HepG2 (cell line): ENCODE data around the gene DPEP3. TPM values are rescaled to one million over a fixed set of nuclear protein-coding genes. Genes with fewer than 3 reads are reported as not detected.

Experiments used
- BRD4 ChIP-seq: sonication (generic); formaldehyde crosslinking; IDR thresholded peaks from 2 replicates; pipeline ENCODE4 v1.4.0; 2020; ENCODE audit warnings: missing genetic modification reagents
- CENPBD1 ChIP-seq: sonication (generic); formaldehyde crosslinking; IDR thresholded peaks from 2 replicates; pipeline ENCODE4 v1.8.0; 2022; ENCODE audit warnings: missing genetic modification reagents, low read depth, mild to moderate bottlenecking, borderline replicate concordance
- CREB3 ChIP-seq: sonication (generic); formaldehyde crosslinking; IDR thresholded peaks from 2 replicates; pipeline ENCODE4 v1.5.0; 2020; ENCODE audit warnings: missing genetic modification reagents
- CREBL2 ChIP-seq: sonication (generic); formaldehyde crosslinking; IDR thresholded peaks from 2 replicates; pipeline ENCODE4 v1.8.1; 2023; ENCODE audit warnings: missing genetic modification reagents, mild to moderate bottlenecking, borderline replicate concordance
- EHMT2 ChIP-seq: fragments of 200-600 bp; sonication (generic); IDR thresholded peaks from 2 replicates; pipeline ENCODE4 v1.7.0; 2017; ENCODE audit warnings: antibody characterized with exemption, low read depth, low read length, borderline replicate concordance
- GLI4 ChIP-seq: sonication (generic); formaldehyde crosslinking; IDR thresholded peaks from 2 replicates; pipeline ENCODE4 v1.5.1; 2020; ENCODE audit warnings: missing genetic modification reagents, mild to moderate bottlenecking, moderate library complexity, borderline replicate concordance
- IRX3 ChIP-seq: sonication (generic); formaldehyde crosslinking; IDR thresholded peaks from 2 replicates; pipeline ENCODE4 v1.8.1; 2023; ENCODE audit warnings: mild to moderate bottlenecking, low read depth, missing genetic modification reagents, borderline replicate concordance
- NR2C2 ChIP-seq: sonication (generic); formaldehyde crosslinking; IDR thresholded peaks from 2 replicates; pipeline ENCODE4 v1.4.0; 2020; ENCODE audit warnings: missing genetic modification reagents, mild to moderate bottlenecking, moderate library complexity, borderline replicate concordance
- POGK ChIP-seq: sonication (generic); formaldehyde crosslinking; conservative IDR thresholded peaks from 2 replicates; pipeline ENCODE4 v1.8.0; 2022; ENCODE audit warnings: mild to moderate bottlenecking, moderate library complexity, missing genetic modification reagents
- SATB2 ChIP-seq: sonication (generic); formaldehyde crosslinking; IDR thresholded peaks from 2 replicates; pipeline ENCODE4 v1.5.0; 2020; ENCODE audit warnings: missing genetic modification reagents
- SP2 ChIP-seq: sonication (generic); formaldehyde crosslinking; IDR thresholded peaks from 2 replicates; pipeline ENCODE4 v1.5.1; 2020; ENCODE audit warnings: mild to moderate bottlenecking, missing genetic modification reagents
- TCF7L2 ChIP-seq: IDR thresholded peaks from 2 replicates; pipeline ENCODE4 v1.6.1; 2011; ENCODE audit warnings: mild to moderate bottlenecking, low read depth, low read length, moderate library complexity
- TMF1 ChIP-seq: sonication (generic); formaldehyde crosslinking; IDR thresholded peaks from 2 replicates; pipeline ENCODE4 v1.8.1; 2022; ENCODE audit warnings: low read depth, missing genetic modification reagents
- ZBTB10 ChIP-seq: sonication (generic); formaldehyde crosslinking; IDR thresholded peaks from 2 replicates; pipeline ENCODE4 v1.4.0; 2020; ENCODE audit warnings: missing genetic modification reagents, borderline replicate concordance
- ZBTB37 ChIP-seq: sonication (generic); formaldehyde crosslinking; IDR thresholded peaks from 2 replicates; pipeline ENCODE4 v1.4.0; 2020; ENCODE audit warnings: mild to moderate bottlenecking, missing genetic modification reagents
- ZBTB42 ChIP-seq: sonication (generic); formaldehyde crosslinking; IDR thresholded peaks from 2 replicates; pipeline ENCODE4 v1.5.0; 2020; ENCODE audit warnings: mild to moderate bottlenecking, missing genetic modification reagents
- ZNF143 ChIP-seq: sonication (generic); formaldehyde crosslinking; IDR thresholded peaks from 2 replicates; pipeline ENCODE4 v1.4.0; 2020; ENCODE audit warnings: missing genetic modification reagents
- ZNF24 ChIP-seq: fragments of 450-650 bp; IDR thresholded peaks from 2 replicates; pipeline ENCODE4 v1.6.1; 2017; ENCODE audit warnings: antibody characterized with exemption, mild to moderate bottlenecking
- ZNF329 ChIP-seq: sonication (generic); formaldehyde crosslinking; IDR thresholded peaks from 2 replicates; pipeline ENCODE4 v1.9.0; 2021; ENCODE audit warnings: low read depth, mild to moderate bottlenecking, missing genetic modification reagents
- ZNF484 ChIP-seq: sonication (generic); formaldehyde crosslinking; IDR thresholded peaks from 2 replicates; pipeline ENCODE4 v1.5.1; 2020; ENCODE audit warnings: mild to moderate bottlenecking, low read depth, missing genetic modification reagents, borderline replicate concordance
- ZNF569 ChIP-seq: sonication (generic); formaldehyde crosslinking; IDR thresholded peaks from 2 replicates; pipeline ENCODE4 v1.5.0; 2020; ENCODE audit warnings: mild to moderate bottlenecking, missing genetic modification reagents, moderate library complexity, borderline replicate concordance
- ZNF616 ChIP-seq: sonication (generic); formaldehyde crosslinking; IDR thresholded peaks from 2 replicates; pipeline ENCODE4 v1.5.0; 2020; ENCODE audit warnings: low read depth, mild to moderate bottlenecking, missing genetic modification reagents
- polyA plus RNA-seq, 8 experiments: library from polyadenylated mRNA; depleted of rRNA in 3 of 8; stranded (reverse) in 7 of 8; unstranded in 1 of 8; fragments of >200 nt; fragmentation: Illumina TruSeq in 4 of 8; extraction: Trizol in 4 of 8; gene quantifications; 2 replicates each; pipeline versions ENCODE4 v1.2.1 to v1.2.3, GENCODE V29; 2011 to 2016; ENCODE audit warnings: low read depth in 4 of 8, missing spikeins in 1 of 8, mixed read lengths in 1 of 8; ENCODE audit not compliant: insufficient read depth in 1 of 8
- total RNA-seq, 5 experiments: library from RNA; depleted of rRNA; stranded (reverse); fragments of >200 nt; fragmentation: Illumina TruSeq; extraction: Trizol; gene quantifications; 2 replicates each; pipeline ENCODE4 v1.2.3, GENCODE V29; 2016; ENCODE audit warnings: low read depth in 1 of 5

Gene DPEP3
- total and polyA plus RNA-seq, 2 of the 13 experiments (the other 11 are each of a cell fraction or from before 2014, with no cell fraction given): not detected

- TF ChIP-seq ZNF329 (CRISPR knock-in tag): no peak
- TF ChIP-seq ZNF616 (CRISPR knock-in tag): no peak
- TF ChIP-seq ZBTB37 (CRISPR knock-in tag): no peak
- TF ChIP-seq SATB2 (CRISPR knock-in tag): no peak
- TF ChIP-seq EHMT2: no peak
- no peak for TF ChIP-seq ZNF484 (CRISPR knock-in tag)
- TF ChIP-seq TMF1: no peak; the same call in 1 of the 2 replicates
- TF ChIP-seq ZBTB10 (CRISPR knock-in tag): 0 out of 2 replicates have a peak, but pooled peaks have one; percentile 8
- no peak; the same call in 1 of the 2 replicates for TF ChIP-seq CREB3
- no peak for TF ChIP-seq TCF7L2
- no peak for TF ChIP-seq NR2C2 (CRISPR knock-in tag)
- no peak for TF ChIP-seq ZBTB42 (CRISPR knock-in tag)
- no peak for TF ChIP-seq ZNF569
- no peak for TF ChIP-seq IRX3 (CRISPR knock-in tag)
- no peak for TF ChIP-seq ZNF24
- TF ChIP-seq CENPBD1 (CRISPR knock-in tag): 0 out of 2 replicates have a peak, but pooled peaks have one; percentile 56
- no peak for TF ChIP-seq POGK (CRISPR knock-in tag)
- TF ChIP-seq GLI4 (CRISPR knock-in tag): 0 out of 2 replicates have a peak, but pooled peaks have one; percentile 34
- TF ChIP-seq BRD4: 0 out of 2 replicates have a peak, but pooled peaks have one; percentile 17
- TF ChIP-seq SP2 (CRISPR knock-in tag): no peak
- TF ChIP-seq CREBL2: 0 out of 2 replicates have a peak, but pooled peaks have one; percentile 7
- TF ChIP-seq ZNF143 (CRISPR knock-in tag): no peak
Measured at GRCh38 chr16:67967958-67968399, 12.3 kb downstream of the DPEP3 start (continued).
